ENCODE results near the gene RALBP1.

RALBP1 gene

DNA sequence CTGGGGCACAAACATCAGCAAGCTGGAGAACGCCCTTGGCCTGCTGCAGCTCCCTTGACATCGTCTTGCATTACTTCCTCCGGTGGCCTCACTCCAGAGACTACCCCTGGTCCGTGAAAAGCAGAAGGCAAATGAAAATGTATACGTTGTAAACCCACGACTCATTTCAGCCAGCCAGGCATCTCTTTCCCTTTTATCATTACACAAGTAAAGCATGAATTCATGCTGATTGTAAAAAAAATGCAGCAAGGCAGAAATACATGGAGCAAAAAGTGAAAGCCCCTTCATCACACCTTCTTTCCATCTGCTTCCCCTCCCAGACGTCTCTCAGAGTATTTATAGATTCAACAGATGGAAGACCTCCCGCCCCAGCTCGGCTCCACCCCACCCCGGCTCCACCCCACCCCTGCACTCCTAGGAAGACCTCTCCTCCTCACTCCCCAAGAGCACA lies 41.6 kb upstream of the RALBP1 start:
- H3K4me3 ChIP-seq (ENCODE audit: low read length) = no peak overlapping the region
- H3K27ac ChIP-seq (ENCODE audit: low read length) = no peak overlapping the region
- H3F3A ChIP-seq (ENCODE audit: insufficient read depth, low read length) = no peaks in the 10 kb centered on the region
- H3K4me2 ChIP-seq (ENCODE audit: low read depth, low read length) = no peak overlapping the region
- no peaks in the 10 kb centered on the region for H4K20me1 ChIP-seq (ENCODE audit: insufficient read depth, low read length)
- no peak overlapping the region for H3K9ac ChIP-seq (ENCODE audit: low read length)
- no peaks in the 10 kb centered on the region for H3K9me3 ChIP-seq (replicated peaks; ENCODE audit: insufficient read depth, low read length)
- TF ChIP-seq, protein P1, sequence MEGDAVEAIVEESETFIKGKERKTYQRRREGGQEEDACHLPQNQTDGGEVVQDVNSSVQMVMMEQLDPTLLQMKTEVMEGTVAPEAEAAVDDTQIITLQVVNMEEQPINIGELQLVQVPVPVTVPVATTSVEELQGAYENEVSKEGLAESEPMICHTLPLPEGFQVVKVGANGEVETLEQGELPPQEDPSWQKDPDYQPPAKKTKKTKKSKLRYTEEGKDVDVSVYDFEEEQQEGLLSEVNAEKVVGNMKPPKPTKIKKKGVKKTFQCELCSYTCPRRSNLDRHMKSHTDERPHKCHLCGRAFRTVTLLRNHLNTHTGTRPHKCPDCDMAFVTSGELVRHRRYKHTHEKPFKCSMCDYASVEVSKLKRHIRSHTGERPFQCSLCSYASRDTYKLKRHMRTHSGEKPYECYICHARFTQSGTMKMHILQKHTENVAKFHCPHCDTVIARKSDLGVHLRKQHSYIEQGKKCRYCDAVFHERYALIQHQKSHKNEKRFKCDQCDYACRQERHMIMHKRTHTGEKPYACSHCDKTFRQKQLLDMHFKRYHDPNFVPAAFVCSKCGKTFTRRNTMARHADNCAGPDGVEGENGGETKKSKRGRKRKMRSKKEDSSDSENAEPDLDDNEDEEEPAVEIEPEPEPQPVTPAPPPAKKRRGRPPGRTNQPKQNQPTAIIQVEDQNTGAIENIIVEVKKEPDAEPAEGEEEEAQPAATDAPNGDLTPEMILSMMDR (IDR thresholded peaks at IDR 0.05; ENCODE audit: low read length) = no peak
- TF ChIP-seq EZH2 (optimal IDR thresholded peaks at IDR 0.05; ENCODE audit: low read depth, low read length) (no peak), EZH2phosphoT487 (IDR thresholded peaks at IDR 0.05; ENCODE audit: low read length) (no peak)
- no peak for DNase-seq
- H3K27me3 ChIP-seq (replicated peaks; ENCODE audit: insufficient read depth, low read length) = no peaks in the 10 kb centered on the region
- H3K4me1 ChIP-seq (ENCODE audit: low read length) = no peaks in the 10 kb centered on the region
- H3K36me3 ChIP-seq (replicated peaks; ENCODE audit: insufficient read depth, low read length) = no peaks in the 10 kb centered on the region
- no peaks in the 10 kb centered on the region for H3K9me2 ChIP-seq (replicated peaks; ENCODE audit: insufficient read depth, low read length)
- no peak overlapping the region for H2AFZ ChIP-seq (ENCODE audit: low read length)
- no peaks in the 10 kb centered on the region for H3K79me2 ChIP-seq (ENCODE audit: low read length)

DNA sequence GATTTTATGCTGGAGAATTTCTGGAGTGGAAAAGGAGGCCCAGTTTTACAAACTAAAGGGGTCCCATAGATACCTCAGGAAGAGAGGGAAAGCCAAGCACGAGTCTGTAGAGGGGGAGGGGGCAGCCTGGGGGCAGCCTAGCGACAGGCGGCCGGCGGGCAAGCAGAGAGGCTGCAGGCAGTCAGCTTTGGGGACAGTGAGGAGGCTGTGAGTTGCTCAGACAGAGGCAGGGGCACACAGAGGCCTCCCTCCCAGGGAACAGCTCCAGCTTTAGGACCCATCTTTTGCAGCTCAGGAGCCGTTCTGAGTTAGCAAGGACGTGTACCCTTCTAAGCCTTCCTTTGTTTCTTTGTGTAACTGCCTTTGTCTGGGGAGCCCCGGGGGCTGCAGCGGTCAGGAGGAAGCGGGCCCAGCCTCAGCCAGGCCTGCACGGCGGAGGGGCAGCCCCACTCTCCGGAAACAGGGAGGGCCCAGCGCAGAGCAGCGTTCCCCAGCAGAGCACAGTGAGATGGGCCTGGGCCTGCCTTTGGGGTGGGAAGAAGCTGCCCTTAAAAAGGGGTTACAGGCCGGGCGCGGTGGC lies 41.1 kb upstream of the RALBP1 start:
- Histone ChIP-seq H3K4me2 (ENCODE audit: low read depth, low read length) (no peak overlapping the region), H3K4me1 (ENCODE audit: low read length) (no peaks in the 10 kb centered on the region), H3K9me2 (replicated peaks; ENCODE audit: insufficient read depth, low read length) (no peaks in the 10 kb centered on the region), H3K4me3 (ENCODE audit: low read length) (no peak overlapping the region), H3K9me3 (replicated peaks; ENCODE audit: insufficient read depth, low read length) (no peaks in the 10 kb centered on the region), H3F3A (ENCODE audit: insufficient read depth, low read length) (no peaks in the 10 kb centered on the region), H3K27ac (ENCODE audit: low read length) (no peak overlapping the region), H3K9ac (ENCODE audit: low read length) (no peak overlapping the region), H3K27me3 (replicated peaks; ENCODE audit: insufficient read depth, low read length) (no peaks in the 10 kb centered on the region), H3K79me2 (ENCODE audit: low read length) (no peaks in the 10 kb centered on the region), H2AFZ (ENCODE audit: low read length) (no peak overlapping the region), H3K36me3 (replicated peaks; ENCODE audit: insufficient read depth, low read length) (no peaks in the 10 kb centered on the region), H4K20me1 (ENCODE audit: insufficient read depth, low read length) (no peaks in the 10 kb centered on the region)
- DNase-seq = no peak
- TF ChIP-seq, protein P1 (IDR thresholded peaks at IDR 0.05; ENCODE audit: low read length) = no peak
- TF ChIP-seq EZH2phosphoT487 (IDR thresholded peaks at IDR 0.05; ENCODE audit: low read length) (no peak), EZH2 (optimal IDR thresholded peaks at IDR 0.05; ENCODE audit: low read depth, low read length) (no peak)

DNA sequence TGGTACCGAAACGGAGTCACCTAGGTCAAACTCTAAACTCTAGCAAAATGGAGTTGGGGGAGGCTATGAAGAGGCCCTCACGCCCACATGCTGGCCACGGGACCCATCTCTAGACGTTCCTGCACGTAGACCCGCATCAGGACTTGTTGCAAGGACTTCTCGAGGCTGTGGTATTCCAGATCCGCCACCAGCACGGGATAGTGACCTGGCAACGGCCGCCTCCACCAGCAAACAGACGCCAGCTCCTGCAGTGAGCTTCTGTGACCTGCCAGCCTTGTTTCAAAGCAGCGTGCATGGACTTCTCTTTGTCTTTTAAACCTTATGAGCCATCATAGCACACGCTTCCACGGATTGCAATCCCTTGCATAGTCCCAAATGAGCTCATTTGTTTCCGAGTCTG lies 40.3 kb upstream of the RALBP1 start:
- Histone ChIP-seq H3K9ac (ENCODE audit: low read length) (no peak overlapping the region), H3K36me3 (replicated peaks; ENCODE audit: insufficient read depth, low read length) (no peaks in the 10 kb centered on the region), H3K27ac (ENCODE audit: low read length) (no peak overlapping the region), H3K27me3 (replicated peaks; ENCODE audit: insufficient read depth, low read length) (no peaks in the 10 kb centered on the region), H3K9me2 (replicated peaks; ENCODE audit: insufficient read depth, low read length) (no peaks in the 10 kb centered on the region), H3K4me3 (ENCODE audit: low read length) (no peak overlapping the region), H3F3A (ENCODE audit: insufficient read depth, low read length) (no peaks in the 10 kb centered on the region), H3K9me3 (replicated peaks; ENCODE audit: insufficient read depth, low read length) (no peaks in the 10 kb centered on the region), H3K4me1 (ENCODE audit: low read length) (peaks cover 4% of the 10 kb centered on the region; the same call in 1 of the 2 replicates), H4K20me1 (ENCODE audit: insufficient read depth, low read length) (no peaks in the 10 kb centered on the region), H2AFZ (ENCODE audit: low read length) (no peak overlapping the region), H3K4me2 (ENCODE audit: low read depth, low read length) (no peak overlapping the region), H3K79me2 (ENCODE audit: low read length) (no peaks in the 10 kb centered on the region)
- DNase-seq = no peak
- TF ChIP-seq EZH2phosphoT487 (IDR thresholded peaks at IDR 0.05; ENCODE audit: low read length) = no peak
- no peak for TF ChIP-seq EZH2 (optimal IDR thresholded peaks at IDR 0.05; ENCODE audit: low read depth, low read length)
- TF ChIP-seq, protein P1 (IDR thresholded peaks at IDR 0.05; ENCODE audit: low read length) = no peak

All from MM.1S (cell line).